ENCODE measurements around the gene NCMAP. TPM values are rescaled to one million over a fixed set of nuclear protein-coding genes. Genes with fewer than 3 reads are reported as not detected.

NCMAP gene
- total RNA-seq, 1 donor from 2014 or later: not detected

DNA sequence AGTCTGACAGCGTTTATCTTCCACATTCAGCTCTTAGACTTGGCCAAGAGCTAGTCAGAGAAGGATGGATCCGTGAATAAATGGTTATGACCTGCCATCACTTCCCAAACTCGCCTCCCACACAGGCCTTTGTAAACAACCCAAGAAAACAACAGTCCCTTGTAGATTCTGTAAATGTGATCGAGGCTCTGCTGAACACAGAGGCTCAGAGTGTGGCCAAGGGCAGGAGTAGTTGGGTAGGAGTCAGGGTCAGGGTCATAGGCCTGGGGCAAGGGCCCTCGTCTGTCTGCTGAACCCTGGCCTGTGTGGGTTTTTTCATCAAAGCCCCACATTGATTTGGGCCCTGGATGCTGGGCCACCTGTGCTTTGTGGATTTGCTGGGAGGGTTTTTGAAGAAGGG lies 32.7 kb downstream of the NCMAP start:
- no peaks in the 10 kb centered on the region for H3K9me3 Mint-ChIP-seq
- POLR2A ChIA-PET: no interaction called here
- ATAC-seq (ENCODE audit: low read depth) (no peak), DNase-seq (no peak)
- intact Hi-C loops (cut with micrococcal nuclease): loop anchor here (5.0 kb wide), 1 partner anchor 51 kb away; no protein-coding TSS in a partner anchor
- H3K27me3 Mint-ChIP-seq: peaks cover 5% of the 10 kb centered on the region
- peaks cover 4% of the 10 kb centered on the region for H3K4me1 Mint-ChIP-seq
- no peaks in the 10 kb centered on the region for H3K36me3 Mint-ChIP-seq (ENCODE audit: low read depth)
- H3K4me3 Mint-ChIP-seq: no peak overlapping the region
- TF ChIP-seq, protein P1, sequence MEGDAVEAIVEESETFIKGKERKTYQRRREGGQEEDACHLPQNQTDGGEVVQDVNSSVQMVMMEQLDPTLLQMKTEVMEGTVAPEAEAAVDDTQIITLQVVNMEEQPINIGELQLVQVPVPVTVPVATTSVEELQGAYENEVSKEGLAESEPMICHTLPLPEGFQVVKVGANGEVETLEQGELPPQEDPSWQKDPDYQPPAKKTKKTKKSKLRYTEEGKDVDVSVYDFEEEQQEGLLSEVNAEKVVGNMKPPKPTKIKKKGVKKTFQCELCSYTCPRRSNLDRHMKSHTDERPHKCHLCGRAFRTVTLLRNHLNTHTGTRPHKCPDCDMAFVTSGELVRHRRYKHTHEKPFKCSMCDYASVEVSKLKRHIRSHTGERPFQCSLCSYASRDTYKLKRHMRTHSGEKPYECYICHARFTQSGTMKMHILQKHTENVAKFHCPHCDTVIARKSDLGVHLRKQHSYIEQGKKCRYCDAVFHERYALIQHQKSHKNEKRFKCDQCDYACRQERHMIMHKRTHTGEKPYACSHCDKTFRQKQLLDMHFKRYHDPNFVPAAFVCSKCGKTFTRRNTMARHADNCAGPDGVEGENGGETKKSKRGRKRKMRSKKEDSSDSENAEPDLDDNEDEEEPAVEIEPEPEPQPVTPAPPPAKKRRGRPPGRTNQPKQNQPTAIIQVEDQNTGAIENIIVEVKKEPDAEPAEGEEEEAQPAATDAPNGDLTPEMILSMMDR (IDR thresholded peaks at IDR 0.05): no peak
- CTCF ChIA-PET: interaction anchor here (1.9 to 4.0 kb wide), 5 partner anchors 60 to 389 kb away, joined by 7 to 74 read pairs (median 50); partner anchors contain the start of gene NIPAL3
- no peak overlapping the region for H3K27ac Mint-ChIP-seq

DNA sequence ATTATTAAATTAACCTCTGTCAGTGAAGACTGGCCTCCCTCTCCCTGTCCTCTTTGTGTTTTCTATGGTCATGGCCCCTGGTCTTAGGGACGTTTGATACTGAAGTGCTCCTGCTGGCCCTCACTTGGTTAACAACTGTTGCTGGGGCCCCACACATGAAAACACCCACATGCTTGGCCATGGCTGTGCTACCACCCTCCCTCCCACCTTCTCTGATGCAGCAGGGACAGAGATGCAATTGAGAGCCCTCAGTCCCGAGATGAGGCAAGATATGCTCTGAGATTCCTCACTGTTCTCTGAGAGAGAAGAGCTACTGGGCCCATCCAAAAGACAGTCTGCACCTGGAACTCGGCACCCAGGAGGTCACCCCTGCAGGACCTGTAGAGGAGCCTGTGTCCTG lies 33.3 kb downstream of the NCMAP start:
- H3K36me3 Mint-ChIP-seq (ENCODE audit: low read depth): no peaks in the 10 kb centered on the region
- H3K4me1 Mint-ChIP-seq: peaks cover 4% of the 10 kb centered on the region
- ATAC-seq (ENCODE audit: low read depth) (no peak), DNase-seq (no peak)
- ChIA-PET POLR2A (no interaction called here), CTCF (interaction anchor here (3.7 kb wide), 1 partner anchor 172 kb away, joined by 74 read pairs; the partner anchor contains the start of gene NIPAL3)
- TF ChIP-seq, protein P1 (IDR thresholded peaks at IDR 0.05): no peak
- H3K27me3 Mint-ChIP-seq: peaks cover 6% of the 10 kb centered on the region
- no peaks in the 10 kb centered on the region for H3K9me3 Mint-ChIP-seq
- H3K4me3 Mint-ChIP-seq: no peak overlapping the region
- intact Hi-C loops (cut with micrococcal nuclease): loop anchor here (5.0 kb wide), 1 partner anchor 52 kb away; no protein-coding TSS in a partner anchor
- H3K27ac Mint-ChIP-seq: no peak overlapping the region

DNA sequence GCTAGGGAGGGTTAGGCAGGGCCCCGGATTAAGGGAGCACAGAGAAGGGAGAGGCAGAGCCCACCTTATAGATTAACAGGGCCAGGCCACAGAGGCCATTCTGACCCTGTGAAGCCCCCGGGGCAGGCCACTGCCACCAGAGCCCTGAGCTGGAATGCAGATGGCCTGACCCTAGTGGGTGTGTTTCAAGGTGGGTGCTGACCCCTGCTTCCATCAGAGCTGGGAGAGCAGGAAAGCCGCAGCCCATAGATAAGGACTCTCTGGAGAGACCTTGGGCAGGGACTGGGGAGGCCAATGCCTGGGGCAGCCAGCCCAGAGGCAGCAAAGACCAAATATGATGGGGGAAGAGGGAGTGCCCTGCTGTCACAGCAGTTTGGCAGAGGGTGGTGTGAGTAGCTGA lies 35.9 kb downstream of the NCMAP start:
- intact Hi-C loops (cut with micrococcal nuclease): no loop called here
- TF ChIP-seq, protein P1 (IDR thresholded peaks at IDR 0.05): no peak
- H3K4me1 Mint-ChIP-seq: peaks cover 4% of the 10 kb centered on the region
- no peak for ATAC-seq (ENCODE audit: low read depth)
- no peak overlapping the region for H3K4me3 Mint-ChIP-seq
- DNase-seq: no peak
- no peaks in the 10 kb centered on the region for H3K36me3 Mint-ChIP-seq (ENCODE audit: low read depth)
- POLR2A ChIA-PET: no interaction called here
- no peak overlapping the region for H3K27ac Mint-ChIP-seq
- CTCF ChIA-PET: interaction anchor here (1.5 kb wide), 1 partner anchor 176 kb away, joined by 5 read pairs; the partner anchor contains the start of gene NIPAL3
- peaks cover 13% of the 10 kb centered on the region for H3K27me3 Mint-ChIP-seq
- H3K9me3 Mint-ChIP-seq: no peaks in the 10 kb centered on the region

DNA sequence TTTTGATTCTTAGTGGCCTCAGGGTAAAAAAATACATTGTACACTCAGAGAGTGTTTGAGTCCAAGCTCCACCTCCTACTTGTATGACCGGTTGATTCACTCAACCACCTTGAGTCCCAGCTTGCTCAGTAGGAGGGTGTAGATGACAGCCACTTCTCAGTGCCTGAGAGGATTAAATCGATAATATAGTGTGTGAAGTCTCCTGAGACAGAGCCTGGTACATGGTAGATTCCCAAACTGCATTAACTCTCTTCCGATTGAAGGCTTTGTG lies 38.4 kb downstream of the NCMAP start:
- Mint-ChIP-seq H3K9me3 (no peaks in the 10 kb centered on the region), H3K27me3 (peaks cover 13% of the 10 kb centered on the region), H3K4me1 (no peaks in the 10 kb centered on the region), H3K4me3 (no peak overlapping the region), H3K27ac (no peak overlapping the region), H3K36me3 (ENCODE audit: low read depth) (no peaks in the 10 kb centered on the region)
- TF ChIP-seq, protein P1 (IDR thresholded peaks at IDR 0.05): no peak
- ChIA-PET POLR2A (no interaction called here), CTCF (interaction anchor here (0.5 to 0.8 kb wide), 2 partner anchors 93 to 241 kb away, joined by 3 read pairs; no protein-coding TSS in a partner anchor)
- ATAC-seq (ENCODE audit: low read depth) (no peak), DNase-seq (no peak)
- intact Hi-C loops (cut with micrococcal nuclease): no loop called here

DNA sequence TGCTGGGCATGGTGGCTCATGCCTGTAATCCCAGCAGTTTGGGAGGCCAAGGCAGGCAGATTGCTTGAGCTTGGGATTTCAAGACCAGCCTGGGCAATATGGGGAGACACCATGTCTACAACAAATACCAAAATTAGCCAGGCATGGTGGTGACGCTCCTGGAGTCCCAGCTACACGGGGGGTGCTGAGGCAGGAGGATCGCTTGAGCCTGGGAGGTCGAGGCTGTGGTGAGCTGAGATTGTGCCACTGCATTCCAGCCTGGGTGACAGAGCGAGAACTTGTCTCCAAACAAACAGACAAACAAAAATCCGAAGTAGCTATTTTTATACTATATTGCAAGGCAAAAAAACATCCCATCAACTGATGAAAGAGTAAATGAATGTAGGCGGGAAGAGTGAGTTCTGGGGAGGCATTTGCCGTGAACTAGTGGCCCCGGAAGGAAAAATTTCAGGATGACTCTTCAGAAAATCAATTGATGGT lies 40.6 kb downstream of the NCMAP start:
- H3K27me3 Mint-ChIP-seq: peaks cover 15% of the 10 kb centered on the region
- H3K27ac Mint-ChIP-seq: no peak overlapping the region
- no peaks in the 10 kb centered on the region for H3K9me3 Mint-ChIP-seq
- intact Hi-C loops (cut with micrococcal nuclease): no loop called here
- ATAC-seq (ENCODE audit: low read depth) (no peak), DNase-seq (no peak)
- POLR2A ChIA-PET: no interaction called here
- no peak overlapping the region for H3K4me3 Mint-ChIP-seq
- no peaks in the 10 kb centered on the region for H3K4me1 Mint-ChIP-seq
- CTCF ChIA-PET: no interaction called here
- H3K36me3 Mint-ChIP-seq (ENCODE audit: low read depth): no peaks in the 10 kb centered on the region
- TF ChIP-seq, protein P1 (IDR thresholded peaks at IDR 0.05): no peak
